WI38 (cell line): Measurements from ENCODE around the gene MDFIC.

Experiments used
- H3K4me3 ChIP-seq: 2 replicates; pipeline ENCODE4 v1.5.1; 2011; ENCODE audit warnings: low read depth, mild to moderate bottlenecking, control low read depth, low read length
- TF ChIP-seq, protein P1 (sequence below): IDR thresholded peaks from 2 replicates; pipeline ENCODE4 v1.5.1; 2012; ENCODE audit warnings: low read depth, mild to moderate bottlenecking, control low read depth, low read length

The MDFIC gene

DNA sequence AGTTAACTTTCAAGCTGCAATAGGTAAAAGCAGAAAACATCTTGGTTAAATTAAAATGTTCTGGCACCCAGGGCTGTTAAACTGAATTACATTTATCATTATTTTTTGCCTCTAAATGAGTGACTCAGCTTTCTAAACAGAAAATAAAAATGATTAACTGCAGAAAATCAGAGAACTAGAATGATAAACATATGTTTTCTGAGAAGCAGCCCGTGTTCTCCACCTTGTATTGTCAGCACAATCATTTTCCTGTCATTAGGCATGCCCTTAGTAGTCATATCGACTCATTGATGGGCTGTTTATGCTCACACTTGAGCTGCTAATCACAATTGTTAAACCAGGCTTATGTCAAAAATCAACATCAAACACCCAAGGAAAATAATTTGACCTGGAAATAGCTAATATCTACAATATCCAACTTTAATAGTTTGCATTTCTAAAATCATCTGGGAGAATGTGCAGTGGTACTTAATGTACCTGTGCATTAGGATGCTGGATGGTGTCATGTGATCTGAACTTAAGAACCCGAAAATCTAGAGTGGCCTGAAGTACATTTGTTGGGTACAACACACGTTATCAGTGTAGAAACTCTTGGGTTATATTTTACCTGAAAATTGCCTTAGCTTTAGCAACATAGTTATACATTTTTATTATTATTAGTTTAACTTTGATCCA, 2.3 kb downstream of the MDFIC start:
- peak overlapping the region; percentile 81 for H3K4me3 ChIP-seq

DNA sequence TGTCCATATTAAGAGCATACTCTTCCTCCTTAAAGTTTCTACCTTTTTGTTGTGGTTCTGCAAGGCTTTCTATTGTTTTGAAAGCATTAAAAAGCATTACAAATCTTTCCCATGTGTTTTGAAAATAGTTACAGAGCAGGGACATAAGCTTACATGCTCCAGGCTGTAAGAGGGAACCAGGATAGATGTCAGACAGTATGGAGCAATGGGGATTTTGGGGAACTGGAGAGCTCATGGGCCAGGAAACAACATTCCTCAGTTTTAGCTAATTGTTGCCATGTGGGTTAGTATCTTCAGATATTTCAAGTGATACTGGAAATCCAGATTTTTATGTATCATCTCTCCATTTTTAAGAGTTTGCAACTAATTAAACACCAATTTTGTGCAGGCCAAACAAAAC, 3.5 kb downstream of the MDFIC start:
- TF ChIP-seq, protein P1, sequence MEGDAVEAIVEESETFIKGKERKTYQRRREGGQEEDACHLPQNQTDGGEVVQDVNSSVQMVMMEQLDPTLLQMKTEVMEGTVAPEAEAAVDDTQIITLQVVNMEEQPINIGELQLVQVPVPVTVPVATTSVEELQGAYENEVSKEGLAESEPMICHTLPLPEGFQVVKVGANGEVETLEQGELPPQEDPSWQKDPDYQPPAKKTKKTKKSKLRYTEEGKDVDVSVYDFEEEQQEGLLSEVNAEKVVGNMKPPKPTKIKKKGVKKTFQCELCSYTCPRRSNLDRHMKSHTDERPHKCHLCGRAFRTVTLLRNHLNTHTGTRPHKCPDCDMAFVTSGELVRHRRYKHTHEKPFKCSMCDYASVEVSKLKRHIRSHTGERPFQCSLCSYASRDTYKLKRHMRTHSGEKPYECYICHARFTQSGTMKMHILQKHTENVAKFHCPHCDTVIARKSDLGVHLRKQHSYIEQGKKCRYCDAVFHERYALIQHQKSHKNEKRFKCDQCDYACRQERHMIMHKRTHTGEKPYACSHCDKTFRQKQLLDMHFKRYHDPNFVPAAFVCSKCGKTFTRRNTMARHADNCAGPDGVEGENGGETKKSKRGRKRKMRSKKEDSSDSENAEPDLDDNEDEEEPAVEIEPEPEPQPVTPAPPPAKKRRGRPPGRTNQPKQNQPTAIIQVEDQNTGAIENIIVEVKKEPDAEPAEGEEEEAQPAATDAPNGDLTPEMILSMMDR, result no peak
- H3K4me3 ChIP-seq, result no peak overlapping the region

More for the DNA sequence above, 2.3 kb downstream of the MDFIC start:
- TF ChIP-seq, protein P1, result no peak

DNA sequence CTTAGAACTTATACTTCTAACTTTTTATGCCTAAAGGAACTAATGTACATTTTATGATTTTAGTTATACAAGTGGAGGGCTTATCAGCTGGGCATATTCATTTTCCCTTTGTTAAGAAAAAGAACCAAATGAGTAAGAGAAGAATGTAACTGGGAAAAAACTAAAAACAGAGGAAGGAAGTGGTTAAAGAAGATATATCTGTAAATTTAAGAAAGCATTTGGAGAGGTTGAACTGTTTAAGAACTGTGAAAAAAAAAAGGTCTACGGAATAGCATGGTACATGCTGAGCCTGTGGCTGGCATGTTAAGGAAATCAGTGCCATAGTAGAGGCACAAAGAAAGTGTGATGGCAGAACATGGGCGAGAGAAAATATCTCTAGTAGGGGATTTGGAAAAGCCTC, 6.2 kb downstream of the MDFIC start:
- H3K4me3 ChIP-seq, result no peak overlapping the region
- TF ChIP-seq, protein P1, result no peak

DNA sequence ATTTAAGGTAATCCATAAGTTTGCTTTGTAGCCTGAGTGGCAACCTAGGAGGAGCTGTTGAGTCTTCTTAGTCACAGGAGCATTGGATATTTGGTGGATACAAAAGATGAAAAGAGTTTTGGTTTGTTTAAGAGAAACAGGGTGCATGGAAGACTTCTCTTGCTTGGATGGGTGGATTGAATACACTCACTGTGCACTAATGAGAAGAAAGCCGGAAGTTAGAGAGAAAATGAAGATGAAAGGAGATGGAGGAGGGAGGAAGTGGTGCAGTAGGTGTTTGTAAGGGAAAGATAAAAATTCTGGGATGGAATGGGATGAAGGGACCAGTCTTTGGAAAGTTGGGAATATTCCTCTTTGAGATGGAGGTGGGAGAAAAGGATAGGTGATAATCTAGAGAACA, 7.7 kb downstream of the MDFIC start:
- H3K4me3 ChIP-seq, result no peak overlapping the region
- TF ChIP-seq, protein P1, result no peak

DNA sequence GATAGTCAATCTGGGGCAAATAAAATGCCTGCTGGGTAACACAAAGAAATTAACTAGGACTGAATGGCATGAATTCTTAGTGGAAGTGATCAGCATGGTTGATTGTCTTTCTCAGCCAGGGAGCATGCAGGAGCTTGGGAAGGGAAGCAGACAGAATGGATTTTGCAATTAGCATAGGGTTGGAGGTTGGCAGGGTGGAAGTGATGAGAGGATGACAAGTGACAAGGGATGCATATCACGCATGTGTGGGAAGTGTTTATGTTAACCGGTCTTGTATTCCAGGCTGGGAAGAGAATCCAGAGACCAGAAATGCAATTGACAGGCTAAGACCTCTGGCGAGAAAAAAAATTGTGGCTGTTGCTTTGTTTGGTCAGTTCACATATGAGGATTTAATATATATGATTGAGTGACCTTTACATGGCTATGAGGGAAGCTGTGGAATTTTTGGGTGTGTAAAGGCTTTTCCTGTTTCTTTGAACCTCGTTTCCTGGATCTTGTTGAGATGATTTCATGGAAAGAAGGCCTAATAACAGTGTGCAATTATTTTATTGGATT, 8.3 kb downstream of the MDFIC start:
- no peak overlapping the region for H3K4me3 ChIP-seq
- TF ChIP-seq, protein P1, result no peak

DNA sequence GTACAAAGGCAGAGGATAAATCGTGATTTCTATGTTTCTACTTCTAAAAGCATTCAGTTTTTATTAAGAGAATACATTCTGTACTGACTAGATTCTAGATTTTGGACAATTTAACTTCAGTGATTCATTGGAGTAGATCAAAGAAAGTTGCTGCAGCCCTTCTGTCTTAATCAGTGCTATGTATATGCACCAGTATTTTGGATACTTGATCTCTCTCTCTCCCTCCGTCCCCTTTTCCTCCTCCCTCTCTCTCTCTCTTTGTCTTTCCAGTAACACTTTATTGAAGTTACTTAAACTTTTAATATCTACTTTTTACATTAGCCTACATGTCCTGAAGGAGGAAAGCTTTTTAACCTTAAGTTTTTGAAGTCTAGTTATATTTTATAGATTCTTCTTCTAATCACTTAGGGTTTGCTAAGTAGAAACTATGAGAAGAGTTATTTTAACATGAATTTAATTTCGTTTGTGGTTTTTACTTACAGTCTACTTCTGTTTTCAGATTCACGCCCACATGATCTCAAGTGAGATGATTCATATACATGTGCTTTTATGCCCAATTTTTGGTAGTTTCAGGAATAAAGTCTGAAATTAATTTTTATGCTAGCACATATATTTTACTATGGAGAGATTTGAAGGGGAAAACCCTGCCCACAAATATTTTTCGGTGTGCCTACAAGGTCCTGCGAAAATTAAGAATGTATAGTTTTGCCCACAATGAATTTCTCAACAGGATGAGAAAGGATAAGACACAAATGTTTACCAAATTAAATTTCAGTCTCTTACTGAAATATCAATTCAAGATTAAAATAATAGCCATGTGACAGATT, 9.1 kb downstream of the MDFIC start:
- TF ChIP-seq, protein P1, result no peak
- no peak overlapping the region for H3K4me3 ChIP-seq

DNA sequence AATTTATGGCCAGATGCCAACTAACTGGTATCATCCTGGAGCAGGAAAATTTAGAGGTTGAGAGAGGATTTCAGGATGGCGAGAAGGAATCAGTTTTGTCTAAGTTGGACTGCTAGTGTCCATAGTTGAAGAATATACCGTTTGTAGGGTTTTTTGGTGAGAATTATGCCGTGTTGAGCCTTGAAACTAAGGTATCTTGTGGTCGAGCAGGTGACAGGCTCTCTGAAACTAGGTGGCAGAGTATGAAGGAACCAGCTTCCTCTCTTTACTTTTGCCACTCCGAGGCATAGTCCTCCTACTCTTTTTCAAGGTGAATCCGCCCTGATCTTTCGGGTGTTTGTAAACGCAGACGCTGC, 9.7 kb downstream of the MDFIC start:
- no peak overlapping the region for H3K4me3 ChIP-seq

More for the DNA sequence above, 9.7 kb downstream of the MDFIC start:
- TF ChIP-seq, protein P1, result no peak
